WTC11 (cell line): ENCODE results near the gene ELOVL6. TPM values are rescaled to one million over a fixed set of nuclear protein-coding genes. Genes with fewer than 3 reads are reported as not detected.

Experiments used
- CBFB ChIP-seq: sonication (generic); formaldehyde crosslinking; IDR thresholded peaks from 2 replicates; pipeline ENCODE4 v1.8.1; 2022; ENCODE audit warnings: mild to moderate bottlenecking, low read depth, missing genetic modification reagents
- CREM ChIP-seq: sonication (generic); formaldehyde crosslinking; IDR thresholded peaks from 2 replicates; pipeline ENCODE4 v1.8.1; 2022; ENCODE audit warnings: mild to moderate bottlenecking, missing genetic modification reagents, moderate library complexity
- ELF4 ChIP-seq: sonication (generic); formaldehyde crosslinking; IDR thresholded peaks from 2 replicates; pipeline ENCODE4 v1.8.1; 2022; ENCODE audit warnings: low read depth, mild to moderate bottlenecking, moderate library complexity, missing genetic modification reagents
- ESRRA ChIP-seq: sonication (generic); formaldehyde crosslinking; IDR thresholded peaks from 2 replicates; pipeline ENCODE4 v1.8.1; 2022; ENCODE audit warnings: mild to moderate bottlenecking, missing genetic modification reagents, borderline replicate concordance
- FOXJ3 ChIP-seq: sonication (generic); formaldehyde crosslinking; IDR thresholded peaks from 2 replicates; pipeline ENCODE4 v1.9.0; 2021; ENCODE audit warnings: missing genetic modification reagents, mild to moderate bottlenecking, borderline replicate concordance
- FOXP1 ChIP-seq: sonication (generic); formaldehyde crosslinking; IDR thresholded peaks from 2 replicates; pipeline ENCODE4 v1.8.0; 2022; ENCODE audit warnings: missing genetic modification reagents, mild to moderate bottlenecking, moderate library complexity, borderline replicate concordance
- GABPB1 ChIP-seq: sonication (generic); formaldehyde crosslinking; IDR thresholded peaks from 2 replicates; pipeline ENCODE4 v1.8.1; 2023; ENCODE audit warnings: mild to moderate bottlenecking, missing genetic modification reagents
- JAZF1 ChIP-seq: fragments of 250-450 bp; sonication (Bioruptor Pico); IDR thresholded peaks from 2 replicates; pipeline ENCODE4 v1.9.0; 2021; ENCODE audit warnings: moderate library complexity, mild to moderate bottlenecking, inconsistent platforms
- JUN ChIP-seq: sonication (generic); formaldehyde crosslinking; IDR thresholded peaks from 2 replicates; pipeline ENCODE4 v1.8.0; 2023; ENCODE audit warnings: mild to moderate bottlenecking, missing genetic modification reagents
- KAT7 ChIP-seq: sonication (generic); formaldehyde crosslinking; IDR thresholded peaks from 2 replicates; pipeline ENCODE4 v1.8.1; 2023; ENCODE audit warnings: missing genetic modification reagents, mild to moderate bottlenecking, borderline replicate concordance
- MXD4 ChIP-seq: fragments of 250-450 bp; sonication (Bioruptor Pico); IDR thresholded peaks from 2 replicates; pipeline ENCODE4 v1.8.0; 2021; ENCODE audit warnings: mild to moderate bottlenecking, moderate library complexity, borderline replicate concordance
- OVOL2 ChIP-seq: fragments of 250-450 bp; sonication (Bioruptor Pico); IDR thresholded peaks from 2 replicates; pipeline ENCODE4 v1.9.0; 2021; ENCODE audit warnings: mild to moderate bottlenecking, borderline replicate concordance
- RORB ChIP-seq: fragments of 250-450 bp; sonication (Bioruptor Pico); IDR thresholded peaks from 2 replicates; pipeline ENCODE4 v1.9.0; 2021; ENCODE audit warnings: mild to moderate bottlenecking
- SP1 ChIP-seq: sonication (generic); formaldehyde crosslinking; conservative IDR thresholded peaks from 2 replicates; pipeline ENCODE4 v1.8.1; 2022; ENCODE audit warnings: missing genetic modification reagents
- TEAD1 ChIP-seq: sonication (generic); formaldehyde crosslinking; IDR thresholded peaks from 2 replicates; pipeline ENCODE4 v1.8.0; 2022; ENCODE audit warnings: mild to moderate bottlenecking, missing genetic modification reagents
- TEAD4 ChIP-seq: sonication (generic); formaldehyde crosslinking; IDR thresholded peaks from 2 replicates; pipeline ENCODE4 v1.8.0; 2022; ENCODE audit warnings: mild to moderate bottlenecking, missing genetic modification reagents
- ZBTB21 ChIP-seq: sonication (generic); formaldehyde crosslinking; IDR thresholded peaks from 2 replicates; pipeline ENCODE4 v1.8.1; 2023; ENCODE audit warnings: mild to moderate bottlenecking, missing genetic modification reagents, borderline replicate concordance
- ZBTB43 ChIP-seq: sonication (generic); formaldehyde crosslinking; IDR thresholded peaks from 2 replicates; pipeline ENCODE4 v1.8.1; 2023; ENCODE audit warnings: mild to moderate bottlenecking, missing genetic modification reagents
- ZNF138 ChIP-seq: sonication (generic); formaldehyde crosslinking; conservative IDR thresholded peaks from 2 replicates; pipeline ENCODE4 v1.8.1; 2022; ENCODE audit warnings: mild to moderate bottlenecking, moderate library complexity, missing genetic modification reagents
- ZNF263 ChIP-seq: sonication (generic); formaldehyde crosslinking; IDR thresholded peaks from 2 replicates; pipeline ENCODE4 v1.8.1; 2022; ENCODE audit warnings: low read depth, mild to moderate bottlenecking, moderate library complexity, missing genetic modification reagents
- ZNF416 ChIP-seq: fragments of 250-450 bp; sonication (Bioruptor Pico); IDR thresholded peaks from 2 replicates; pipeline ENCODE4 v1.9.0; 2021; ENCODE audit warnings: mild to moderate bottlenecking, inconsistent platforms
- ZNF423 ChIP-seq: fragments of 250-450 bp; sonication (Bioruptor Pico); IDR thresholded peaks from 2 replicates; pipeline ENCODE4 v2.1.2; 2022; ENCODE audit warnings: mild to moderate bottlenecking, moderate library complexity
- ZSCAN18 ChIP-seq: fragments of 250-450 bp; sonication (Bioruptor Pico); IDR thresholded peaks from 2 replicates; pipeline ENCODE4 v2.1.2; 2022; ENCODE audit warnings: mild to moderate bottlenecking, moderate library complexity
- total RNA-seq: library from RNA; stranded (reverse); gene quantifications from 3 replicates; pipeline ENCODE4 v1.2.3, GENCODE V29; 2021
- TF ChIP-seq, protein P1 (sequence below): sonication (generic); formaldehyde crosslinking; IDR thresholded peaks from 2 replicates; pipeline ENCODE4 v1.8.1; 2023; ENCODE audit warnings: mild to moderate bottlenecking, moderate library complexity, missing genetic modification reagents
- TF ChIP-seq, protein P2 (sequence below): fragments of 250-450 bp; sonication (Bioruptor Pico); IDR thresholded peaks from 2 replicates; pipeline ENCODE4 v1.9.0; 2021; ENCODE audit warnings: moderate library complexity, mild to moderate bottlenecking, inconsistent platforms, borderline replicate concordance
- TF ChIP-seq, protein P3 (sequence below): fragments of 250-450 bp; sonication (Bioruptor Pico); IDR thresholded peaks from 2 replicates; pipeline ENCODE4 v1.9.0; 2021; ENCODE audit warnings: mild to moderate bottlenecking
- TF ChIP-seq, protein P4 (sequence below): sonication (generic); formaldehyde crosslinking; IDR thresholded peaks from 2 replicates; pipeline ENCODE4 v1.8.1; 2022; ENCODE audit warnings: low read depth, mild to moderate bottlenecking, moderate library complexity, missing genetic modification reagents, borderline replicate concordance
- TF ChIP-seq, protein P5 (sequence below): sonication (generic); formaldehyde crosslinking; IDR thresholded peaks from 2 replicates; pipeline ENCODE4 v1.8.0; 2023; ENCODE audit warnings: missing genetic modification reagents, mild to moderate bottlenecking, borderline replicate concordance

The ELOVL6 gene
- total RNA-seq, 1 experiment from 2014 or later: 87.4 TPM

- TF ChIP-seq, protein P1, sequence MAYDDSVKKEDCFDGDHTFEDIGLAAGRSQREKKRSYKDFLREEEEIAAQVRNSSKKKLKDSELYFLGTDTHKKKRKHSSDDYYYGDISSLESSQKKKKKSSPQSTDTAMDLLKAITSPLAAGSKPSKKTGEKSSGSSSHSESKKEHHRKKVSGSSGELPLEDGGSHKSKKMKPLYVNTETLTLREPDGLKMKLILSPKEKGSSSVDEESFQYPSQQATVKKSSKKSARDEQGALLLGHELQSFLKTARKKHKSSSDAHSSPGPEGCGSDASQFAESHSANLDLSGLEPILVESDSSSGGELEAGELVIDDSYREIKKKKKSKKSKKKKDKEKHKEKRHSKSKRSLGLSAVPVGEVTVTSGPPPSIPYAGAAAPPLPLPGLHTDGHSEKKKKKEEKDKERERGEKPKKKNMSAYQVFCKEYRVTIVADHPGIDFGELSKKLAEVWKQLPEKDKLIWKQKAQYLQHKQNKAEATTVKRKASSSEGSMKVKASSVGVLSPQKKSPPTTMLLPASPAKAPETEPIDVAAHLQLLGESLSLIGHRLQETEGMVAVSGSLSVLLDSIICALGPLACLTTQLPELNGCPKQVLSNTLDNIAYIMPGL (CRISPR knock-in tag): peak; percentile 72; the same call in 1 of the 2 replicates
- TF ChIP-seq, protein P2, sequence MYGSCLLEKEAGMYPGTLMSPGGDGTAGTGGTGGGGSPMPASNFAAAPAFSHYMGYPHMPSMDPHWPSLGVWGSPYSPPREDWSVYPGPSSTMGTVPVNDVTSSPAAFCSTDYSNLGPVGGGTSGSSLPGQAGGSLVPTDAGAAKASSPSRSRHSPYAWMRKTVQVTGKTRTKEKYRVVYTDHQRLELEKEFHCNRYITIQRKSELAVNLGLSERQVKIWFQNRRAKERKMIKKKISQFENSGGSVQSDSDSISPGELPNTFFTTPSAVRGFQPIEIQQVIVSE: no peak
- no peak for TF ChIP-seq MXD4
- TF ChIP-seq CREM (CRISPR knock-in tag): no peak
- TF ChIP-seq ZNF263 (CRISPR knock-in tag): no peak
- no peak for TF ChIP-seq ZNF416
- TF ChIP-seq ZBTB21 (CRISPR knock-in tag): no peak
- TF ChIP-seq KAT7: 0 out of 2 replicates have a peak, but pooled peaks have one; percentile 63
- TF ChIP-seq, protein P3, sequence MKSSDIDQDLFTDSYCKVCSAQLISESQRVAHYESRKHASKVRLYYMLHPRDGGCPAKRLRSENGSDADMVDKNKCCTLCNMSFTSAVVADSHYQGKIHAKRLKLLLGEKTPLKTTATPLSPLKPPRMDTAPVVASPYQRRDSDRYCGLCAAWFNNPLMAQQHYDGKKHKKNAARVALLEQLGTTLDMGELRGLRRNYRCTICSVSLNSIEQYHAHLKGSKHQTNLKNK (CRISPR knock-in tag): no peak
- TF ChIP-seq ZSCAN18 (CRISPR knock-in tag): no peak
- TF ChIP-seq TEAD4: no peak
- TF ChIP-seq TEAD1 (CRISPR knock-in tag): peak; percentile 32; the same call in 1 of the 2 replicates
- TF ChIP-seq CBFB (CRISPR knock-in tag): peak; percentile 76; the same call in 1 of the 2 replicates
- TF ChIP-seq RORB (CRISPR knock-in tag): no peak
- no peak for TF ChIP-seq JUN (CRISPR knock-in tag)
- TF ChIP-seq FOXJ3 (CRISPR knock-in tag): no peak
- no peak for TF ChIP-seq ZNF138 (CRISPR knock-in tag)
- TF ChIP-seq, protein P4, sequence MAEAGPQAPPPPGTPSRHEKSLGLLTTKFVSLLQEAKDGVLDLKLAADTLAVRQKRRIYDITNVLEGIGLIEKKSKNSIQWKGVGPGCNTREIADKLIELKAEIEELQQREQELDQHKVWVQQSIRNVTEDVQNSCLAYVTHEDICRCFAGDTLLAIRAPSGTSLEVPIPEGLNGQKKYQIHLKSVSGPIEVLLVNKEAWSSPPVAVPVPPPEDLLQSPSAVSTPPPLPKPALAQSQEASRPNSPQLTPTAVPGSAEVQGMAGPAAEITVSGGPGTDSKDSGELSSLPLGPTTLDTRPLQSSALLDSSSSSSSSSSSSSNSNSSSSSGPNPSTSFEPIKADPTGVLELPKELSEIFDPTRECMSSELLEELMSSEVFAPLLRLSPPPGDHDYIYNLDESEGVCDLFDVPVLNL (CRISPR knock-in tag): 0 out of 2 replicates have a peak, but pooled peaks have one; percentile 35
- TF ChIP-seq GABPB1 (CRISPR knock-in tag): no peak
- peak; percentile 52; the same call in 1 of the 2 replicates for TF ChIP-seq FOXP1 (CRISPR knock-in tag)
- TF ChIP-seq JAZF1 (CRISPR knock-in tag): no peak
- peak; percentile 58; the same call in 1 of the 2 replicates for TF ChIP-seq ZNF423
- peak; percentile 52; the same call in 1 of the 2 replicates for TF ChIP-seq SP1 (CRISPR knock-in tag)
- TF ChIP-seq OVOL2 (CRISPR knock-in tag): no peak
- no peak for TF ChIP-seq ZBTB43 (CRISPR knock-in tag)
- 0 out of 2 replicates have a peak, but pooled peaks have one; percentile 78 for TF ChIP-seq ELF4 (CRISPR knock-in tag)
- 0 out of 2 replicates have a peak, but pooled peaks have one; percentile 28 for TF ChIP-seq ESRRA
- TF ChIP-seq, protein P5, sequence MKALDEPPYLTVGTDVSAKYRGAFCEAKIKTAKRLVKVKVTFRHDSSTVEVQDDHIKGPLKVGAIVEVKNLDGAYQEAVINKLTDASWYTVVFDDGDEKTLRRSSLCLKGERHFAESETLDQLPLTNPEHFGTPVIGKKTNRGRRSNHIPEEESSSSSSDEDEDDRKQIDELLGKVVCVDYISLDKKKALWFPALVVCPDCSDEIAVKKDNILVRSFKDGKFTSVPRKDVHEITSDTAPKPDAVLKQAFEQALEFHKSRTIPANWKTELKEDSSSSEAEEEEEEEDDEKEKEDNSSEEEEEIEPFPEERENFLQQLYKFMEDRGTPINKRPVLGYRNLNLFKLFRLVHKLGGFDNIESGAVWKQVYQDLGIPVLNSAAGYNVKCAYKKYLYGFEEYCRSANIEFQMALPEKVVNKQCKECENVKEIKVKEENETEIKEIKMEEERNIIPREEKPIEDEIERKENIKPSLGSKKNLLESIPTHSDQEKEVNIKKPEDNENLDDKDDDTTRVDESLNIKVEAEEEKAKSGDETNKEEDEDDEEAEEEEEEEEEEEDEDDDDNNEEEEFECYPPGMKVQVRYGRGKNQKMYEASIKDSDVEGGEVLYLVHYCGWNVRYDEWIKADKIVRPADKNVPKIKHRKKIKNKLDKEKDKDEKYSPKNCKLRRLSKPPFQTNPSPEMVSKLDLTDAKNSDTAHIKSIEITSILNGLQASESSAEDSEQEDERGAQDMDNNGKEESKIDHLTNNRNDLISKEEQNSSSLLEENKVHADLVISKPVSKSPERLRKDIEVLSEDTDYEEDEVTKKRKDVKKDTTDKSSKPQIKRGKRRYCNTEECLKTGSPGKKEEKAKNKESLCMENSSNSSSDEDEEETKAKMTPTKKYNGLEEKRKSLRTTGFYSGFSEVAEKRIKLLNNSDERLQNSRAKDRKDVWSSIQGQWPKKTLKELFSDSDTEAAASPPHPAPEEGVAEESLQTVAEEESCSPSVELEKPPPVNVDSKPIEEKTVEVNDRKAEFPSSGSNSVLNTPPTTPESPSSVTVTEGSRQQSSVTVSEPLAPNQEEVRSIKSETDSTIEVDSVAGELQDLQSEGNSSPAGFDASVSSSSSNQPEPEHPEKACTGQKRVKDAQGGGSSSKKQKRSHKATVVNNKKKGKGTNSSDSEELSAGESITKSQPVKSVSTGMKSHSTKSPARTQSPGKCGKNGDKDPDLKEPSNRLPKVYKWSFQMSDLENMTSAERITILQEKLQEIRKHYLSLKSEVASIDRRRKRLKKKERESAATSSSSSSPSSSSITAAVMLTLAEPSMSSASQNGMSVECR (CRISPR knock-in tag): peak; percentile 26; the same call in 1 of the 2 replicates
These were observed 2.1 kb downstream of the ELOVL6 start (continued) for GRCh38 chr4:110196206-110196870.
